HG03066 (cell line): ENCODE data around the gene CCT7.

Experiments
- ATAC-seq: cut with Tn5 transposase; IDR thresholded peaks from one replicate; pipeline ENCODE4 v1.9.1; 2021; ENCODE audit warnings: low read depth; ENCODE audit not compliant: unreplicated experiment

The CCT7 gene

DNA sequence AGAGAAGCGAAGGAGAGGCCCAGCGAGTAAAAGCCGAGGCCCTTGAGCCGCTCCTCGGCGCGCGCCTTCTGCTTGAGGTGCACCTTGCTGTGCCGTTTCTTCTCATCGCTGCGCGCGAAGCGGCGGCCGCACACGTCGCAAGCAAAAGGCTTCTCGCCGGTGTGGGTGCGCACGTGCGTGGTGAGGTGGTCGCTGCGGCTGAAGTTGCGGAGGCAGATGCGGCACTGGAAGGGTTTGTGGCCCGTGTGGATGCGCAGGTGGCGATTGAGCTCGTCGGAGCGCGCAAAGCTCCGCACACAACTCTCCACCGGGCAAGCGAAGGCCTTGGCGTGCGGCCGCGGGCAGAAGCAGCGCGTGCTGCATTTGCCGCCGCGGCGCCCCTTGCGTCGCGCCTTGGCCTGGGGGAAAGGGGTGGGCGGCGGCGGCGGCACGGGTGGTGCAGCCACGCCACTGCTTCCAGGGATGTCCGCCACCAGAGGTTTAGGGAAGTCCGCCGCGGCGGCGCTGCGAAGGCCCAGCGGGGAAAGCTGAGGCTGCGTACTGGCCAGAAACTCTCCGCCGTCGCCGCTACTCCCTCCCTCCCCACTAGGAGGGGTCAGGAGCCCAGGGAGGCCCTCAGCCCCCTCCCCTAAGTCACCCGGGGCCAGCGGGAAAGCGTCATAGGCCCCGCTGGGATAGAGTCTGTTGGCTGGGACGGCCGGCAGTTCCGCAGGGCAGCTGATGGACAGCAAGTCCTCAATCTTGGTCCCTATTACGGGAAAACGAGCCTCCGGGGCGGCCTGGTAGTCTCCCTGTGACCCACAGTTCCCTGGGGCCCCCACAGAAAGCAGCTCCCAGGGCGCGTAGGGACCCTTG lies 57.6 kb downstream of the CCT7 start:
- ATAC-seq, result no peak

DNA sequence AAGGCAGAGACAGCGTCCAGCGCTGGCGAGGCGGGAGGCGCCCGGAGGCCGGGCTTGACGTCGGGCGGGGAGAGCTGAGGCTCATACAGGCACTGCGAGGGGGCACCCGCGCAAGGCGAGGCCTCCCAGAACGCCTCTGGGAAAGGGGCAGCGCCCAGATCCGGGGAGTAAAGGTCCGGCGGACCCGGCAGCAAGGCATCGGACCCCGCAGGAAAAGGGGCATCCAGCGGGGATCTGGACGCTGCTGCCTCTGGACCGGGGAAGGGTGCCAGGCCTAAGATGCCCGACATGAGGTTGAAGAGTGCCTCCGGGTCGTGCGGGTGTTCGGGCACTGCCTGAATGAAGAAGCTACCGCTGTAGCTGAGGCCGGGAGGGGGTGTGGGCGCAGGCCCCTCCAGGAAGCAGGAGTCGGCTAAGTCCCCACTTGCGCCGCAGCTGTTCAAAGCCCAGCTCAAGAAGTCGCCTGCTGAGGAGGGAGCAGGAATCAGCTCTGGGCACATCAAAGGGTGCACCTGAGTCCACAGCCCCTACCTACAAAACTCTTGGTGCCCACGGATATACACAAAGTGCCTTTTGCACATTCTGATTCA lies 58.3 kb downstream of the CCT7 start:
- no peak for ATAC-seq

DNA sequence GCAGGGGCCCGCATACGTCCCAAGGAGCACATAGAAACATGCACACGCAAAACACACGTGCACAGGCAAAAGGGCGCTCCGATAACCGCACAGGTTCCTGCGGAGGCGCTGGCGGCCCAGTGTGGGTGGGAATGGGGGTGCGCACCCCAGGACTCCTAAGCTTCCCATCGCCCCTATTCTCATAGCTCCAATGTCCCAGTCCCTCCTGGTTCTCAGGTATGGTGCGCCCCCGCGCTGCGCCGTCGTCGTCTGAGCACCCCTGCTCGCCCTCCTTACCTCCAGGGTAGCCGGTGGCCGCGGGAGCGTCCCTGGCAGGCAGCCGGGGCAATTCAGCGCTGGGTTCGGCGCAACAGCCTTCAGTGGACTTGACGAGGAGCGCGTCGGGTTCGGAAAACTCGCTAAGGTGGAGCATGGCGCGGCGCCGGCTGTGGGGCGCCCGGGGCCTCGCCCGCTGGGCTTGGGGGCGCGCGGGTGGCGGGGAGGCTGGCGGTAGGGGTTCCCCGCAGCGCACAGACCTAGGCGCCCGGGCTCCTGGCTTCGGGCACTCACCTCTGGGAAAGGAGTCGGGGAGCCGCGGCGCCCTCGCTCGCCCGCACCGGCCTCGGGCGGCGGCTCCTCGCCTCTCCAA lies 58.9 kb downstream of the CCT7 start:
- ATAC-seq, result no peak

DNA sequence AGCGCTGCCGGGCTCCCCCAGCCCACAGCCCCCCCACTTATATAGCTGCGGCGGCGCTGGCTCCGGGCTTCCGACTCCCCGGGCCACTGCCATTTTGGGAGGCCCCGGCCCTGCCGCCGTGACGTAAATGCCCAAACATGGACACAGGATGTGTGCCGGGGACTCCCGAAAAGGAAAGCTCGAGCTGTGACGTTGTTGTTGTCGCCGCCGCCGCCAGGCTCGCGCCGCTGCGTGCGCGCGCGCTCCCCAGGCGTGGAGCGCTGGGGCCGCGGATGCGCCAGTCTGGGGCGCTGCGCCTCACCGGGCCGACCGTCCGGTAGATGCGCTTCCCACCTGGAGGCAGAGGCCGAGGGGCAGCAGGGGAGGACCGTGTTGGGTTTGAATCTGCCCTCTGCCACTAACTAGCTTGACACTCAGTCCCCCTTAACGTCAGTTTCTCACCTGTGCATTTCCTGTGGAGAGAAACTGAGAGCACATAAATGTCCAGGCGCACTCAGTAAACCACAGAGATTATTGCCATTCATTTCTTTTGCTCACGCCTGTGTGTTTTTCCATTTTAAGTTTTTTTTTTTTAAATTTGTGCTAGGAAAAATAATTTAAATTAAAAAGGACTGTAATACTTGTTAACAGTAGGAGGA lies 59.5 kb downstream of the CCT7 start, which contains the start of gene EGR4:
Gene EGR4 (minus strand): TSS at position 15 of the 638 bp plus-strand sequence. CDS start 231 bp downstream, outside the sequence.
- peak; percentile 89 for ATAC-seq

DNA sequence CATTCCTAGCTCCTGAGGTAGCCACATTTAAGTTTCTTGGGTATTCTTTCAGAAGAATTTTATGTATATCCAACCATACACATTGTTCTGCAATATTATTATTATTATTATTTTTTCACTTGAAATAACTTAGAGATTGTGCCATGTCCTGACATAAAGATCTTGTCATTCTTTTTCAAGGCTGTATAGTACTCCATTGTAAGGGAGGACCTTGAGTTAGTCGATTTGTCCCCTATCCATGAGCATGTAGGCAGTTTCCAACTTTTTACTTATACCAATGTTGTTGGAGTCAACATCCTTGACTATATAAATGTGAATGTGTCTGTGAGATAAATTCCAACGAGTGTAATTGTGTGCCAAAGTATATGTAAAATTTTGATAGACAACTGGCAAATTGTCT lies 60.1 kb downstream of the CCT7 start:
- no peak for ATAC-seq

DNA sequence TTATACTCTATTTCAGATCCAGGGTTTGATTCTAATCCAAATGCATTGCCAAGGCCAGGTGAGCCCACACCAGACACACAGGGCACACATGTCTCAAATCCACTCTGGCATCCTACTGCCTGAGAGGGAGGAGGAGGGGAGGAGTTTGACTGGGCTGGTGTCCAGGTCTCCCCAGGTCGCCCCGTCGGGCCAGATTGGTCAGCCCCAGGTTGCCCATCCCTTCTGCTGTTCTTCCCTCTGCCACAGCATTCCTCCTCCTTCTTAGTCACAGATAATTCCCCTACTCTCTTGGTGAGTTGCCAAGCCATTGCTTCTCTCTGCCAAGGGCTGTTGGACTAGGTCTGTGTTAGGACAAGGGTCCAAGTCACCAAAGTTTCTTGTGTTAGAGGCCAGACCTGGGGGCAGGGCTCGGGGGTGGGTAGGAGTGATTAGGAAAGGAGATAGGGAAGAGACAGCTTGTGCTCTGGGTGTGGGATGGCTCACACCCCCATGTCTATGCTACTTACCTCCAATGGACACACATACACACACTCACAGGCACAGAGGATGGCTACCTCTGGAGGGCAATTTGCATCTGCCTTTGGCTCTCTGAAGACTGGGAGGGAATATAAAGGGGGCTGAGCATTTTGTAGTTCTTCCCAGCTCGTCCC lies 61.8 kb downstream of the CCT7 start:
- no peak for ATAC-seq

DNA sequence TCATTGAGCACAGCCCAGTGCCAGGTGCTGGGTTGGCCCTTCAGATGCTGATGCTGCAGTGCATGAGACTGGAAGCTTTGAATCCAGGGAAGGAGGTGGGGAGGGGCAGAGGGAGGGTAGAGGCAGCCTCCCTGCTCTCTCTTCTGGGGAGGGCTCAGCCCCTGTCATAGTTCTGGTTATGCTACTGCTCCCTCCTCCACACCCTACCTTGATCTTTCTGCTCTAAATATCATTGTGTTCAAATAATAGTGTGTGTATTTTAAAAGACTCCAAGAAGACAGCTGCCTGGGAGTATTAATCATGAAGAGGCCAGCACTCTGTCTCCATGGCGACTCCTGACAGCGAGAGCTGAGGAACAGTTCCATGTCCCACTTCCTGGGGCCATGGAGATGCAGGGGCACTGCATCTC lies 63.0 kb downstream of the CCT7 start:
- ATAC-seq, result no peak

DNA sequence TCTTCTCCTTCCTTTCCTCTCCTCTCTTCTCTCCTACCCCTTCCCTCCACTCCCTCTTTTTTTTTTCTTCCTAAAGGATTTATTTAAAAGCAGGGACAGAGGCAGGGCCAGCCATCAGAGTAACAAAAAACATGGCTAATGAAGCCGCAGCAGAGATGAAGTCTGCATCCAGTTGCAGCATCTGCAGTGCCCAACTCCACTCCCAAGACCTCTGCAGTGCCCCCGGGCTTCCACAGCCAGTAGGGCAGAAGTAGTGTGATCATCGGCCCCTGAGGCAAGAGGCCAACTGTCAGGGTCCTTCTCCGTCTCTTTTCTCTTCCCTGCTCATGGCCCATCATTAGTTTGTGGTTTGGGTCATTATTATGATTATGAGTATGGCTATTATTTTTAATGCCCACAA lies 63.5 kb downstream of the CCT7 start:
- ATAC-seq, result no peak

DNA sequence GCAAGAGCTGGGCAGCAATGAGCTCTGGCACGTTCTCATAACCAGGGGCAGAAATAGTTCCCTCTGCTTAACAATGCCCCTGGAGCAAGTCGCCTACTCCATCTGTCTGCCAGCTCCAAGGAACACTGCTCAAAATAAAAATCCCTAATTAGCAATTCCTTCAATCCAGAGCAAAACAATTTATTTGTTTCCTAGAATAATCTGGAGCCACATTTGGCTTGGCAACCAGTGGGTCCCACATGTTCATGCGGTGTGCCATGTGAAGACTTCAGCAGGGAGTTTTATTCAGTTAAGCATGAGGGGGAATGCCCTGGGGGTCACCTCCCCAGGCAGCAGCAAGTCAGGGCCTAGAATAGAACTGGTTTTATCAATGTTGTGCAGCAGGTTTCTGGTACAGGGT lies 66.8 kb downstream of the CCT7 start:
- ATAC-seq, result no peak

DNA sequence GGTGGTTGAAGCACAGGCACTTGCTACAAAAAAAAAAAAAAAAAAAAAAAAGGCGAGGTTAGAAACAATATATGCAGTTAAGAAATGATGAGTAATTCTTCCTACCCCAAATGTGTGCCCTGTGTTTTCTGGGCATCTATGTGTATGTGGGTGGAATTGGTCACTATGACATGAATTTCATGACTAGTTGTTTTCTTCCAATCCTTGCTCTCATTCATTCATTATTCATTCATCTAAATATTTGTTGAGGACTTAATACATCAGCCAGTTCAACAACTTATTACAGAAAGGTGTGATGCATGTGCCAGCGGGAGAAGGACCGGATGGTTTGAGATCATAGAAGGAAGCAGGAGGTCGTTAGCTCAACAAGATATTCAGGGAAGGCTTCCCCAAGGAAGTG lies 67.5 kb downstream of the CCT7 start:
- no peak for ATAC-seq
